GM12878 (cell line): Measurements from ENCODE around the gene SRPK2. TPM values are rescaled to one million over a fixed set of nuclear protein-coding genes. Genes with fewer than 3 reads are reported as not detected.

Experiments
- ATAC-seq: fragments of 200-7000 bp; cut with Tn5 transposase; 3 replicates; pipeline ENCODE4 v1.9.1; 2020; ENCODE audit warnings: mild to moderate bottlenecking, moderate library complexity
- BruUV-seq: library from RNA; stranded (reverse); fragments of 400-500 nt; replicated peaks from 2 replicates; lab custom pipeline; 2021; lab: Mats Ljungman, UMichigan
- CTCF ChIA-PET: fragments of 300-600 bp; sonication (Branson Sonifier 250); formaldehyde crosslinking; extraction: SDS; loops from one replicate; lab custom pipeline; 2021; ENCODE audit warnings: inconsistent platforms; lab: Yijun Ruan, JAX
- POLR2A ChIA-PET: fragments of 350-600 bp; formaldehyde crosslinking; extraction: SDS; loops from one replicate; lab custom pipeline; 2021; ENCODE audit warnings: inconsistent platforms; lab: Charles Lee
- RAD21 ChIA-PET: fragments of 300-600 bp; sonication (Branson Sonifier 250); formaldehyde crosslinking; loops from one replicate; lab custom pipeline; 2023; ENCODE audit warnings: antibody characterized with exemption; ENCODE audit not compliant: unreplicated experiment; lab: Charles Lee
- SMC1A ChIA-PET: fragments of 300-600 bp; sonication (Branson Sonifier 250); formaldehyde crosslinking; loops from one replicate; lab custom pipeline; 2023; ENCODE audit not compliant: unreplicated experiment, uncharacterized antibody; lab: Charles Lee
- DNase-seq: peaks from one replicate; pipeline ENCODE4 v3.0.0-alpha.2; 2011; ENCODE audit warnings: low read depth, low spot score
- FAIRE-seq: peaks from 3 replicates; lab custom pipeline; 2011; peaks lifted over from hg19 to GRCh38; lab: Jason Lieb, UNC
- H2AFZ ChIP-seq: 2 replicates; pipeline ENCODE4 v1.6.0; 2011; ENCODE audit warnings: low read depth, low read length, control low read depth; ENCODE audit not compliant: control insufficient read depth
- H3K27ac ChIP-seq: 2 replicates; pipeline ENCODE4 v1.5.1; 2011; ENCODE audit warnings: control low read depth; ENCODE audit not compliant: control insufficient read depth, insufficient read depth
- H3K27me3 ChIP-seq, 2 experiments: replicated peaks in 1 of 2; 2 replicates each; pipeline versions ENCODE4 v1.6.0 to v1.6.1; 2011; ENCODE audit warnings: low read length in 1 of 2; ENCODE audit not compliant: control insufficient read depth in 2 of 2, insufficient read depth in 2 of 2
- H3K36me3 ChIP-seq, 2 experiments: 2 replicates each; pipeline ENCODE4 v1.5.1; 2011; ENCODE audit warnings: low read length in 1 of 2; ENCODE audit not compliant: control insufficient read depth in 2 of 2, insufficient read depth in 2 of 2
- H3K4me1 ChIP-seq: 2 replicates; pipeline ENCODE4 v1.6.1; 2011; ENCODE audit warnings: mild to moderate bottlenecking, low read length, moderate library complexity, mixed read lengths; ENCODE audit not compliant: control insufficient read depth, insufficient read depth
- H3K4me2 ChIP-seq: 2 replicates; pipeline ENCODE4 v1.6.0; 2011; ENCODE audit warnings: control low read depth; ENCODE audit not compliant: control insufficient read depth, insufficient read depth
- H3K4me3 ChIP-seq: fragments of 200-600 bp; sonication (generic); 2 replicates; pipeline ENCODE4 v1.5.1; 2016
- H3K79me2 ChIP-seq: 2 replicates; pipeline ENCODE4 v1.6.0; 2011; ENCODE audit warnings: low read length; ENCODE audit not compliant: control insufficient read depth, insufficient read depth
- H3K9ac ChIP-seq: 2 replicates; pipeline ENCODE4 v1.8.0; 2011; ENCODE audit warnings: low read length, control low read depth, mixed read lengths; ENCODE audit not compliant: control insufficient read depth, insufficient read depth
- H3K9me3 ChIP-seq: replicated peaks from 3 replicates; pipeline ENCODE4 v1.5.1; 2011; ENCODE audit warnings: mild to moderate bottlenecking, low read length; ENCODE audit not compliant: control insufficient read depth, insufficient read depth
- H4K20me1 ChIP-seq: 2 replicates; pipeline ENCODE4 v1.6.0; 2011; ENCODE audit not compliant: control insufficient read depth, insufficient read depth
- BCL11A ChIP-seq: IDR thresholded peaks from 2 replicates; pipeline ENCODE4 v1.6.1; 2011; ENCODE audit warnings: low read depth, low read length
- CEBPZ ChIP-seq: fragments of 150-350 bp; IDR thresholded peaks from 2 replicates; pipeline ENCODE4 v1.6.1; 2016; ENCODE audit warnings: low read depth, low read length
- E4F1 ChIP-seq: fragments of 450-650 bp; IDR thresholded peaks from 2 replicates; pipeline ENCODE4 v1.6.1; 2018; ENCODE audit warnings: borderline replicate concordance, mild to moderate bottlenecking; ENCODE audit not compliant: partially characterized antibody
- EGR1 ChIP-seq, 2 experiments: IDR thresholded peaks; 1 replicate in 1 of 2; 2 replicates in 1 of 2; pipeline ENCODE4 v1.6.1; 2011 to 2012; ENCODE audit warnings: low read depth in 2 of 2, low read length in 2 of 2, borderline replicate concordance in 1 of 2, mild to moderate bottlenecking in 1 of 2, moderate library complexity in 1 of 2
- EP300 ChIP-seq, 2 experiments: fragments of 150-350 bp in 1 of 2; IDR thresholded peaks; 2 replicates each; pipeline ENCODE4 v1.6.1; 2011 to 2012; ENCODE audit warnings: low read depth in 2 of 2, low read length in 2 of 2, borderline replicate concordance in 1 of 2, improper control_type of control experiment in 1 of 2, inconsistent platforms in 1 of 2; ENCODE audit not compliant: control insufficient read depth in 1 of 2
- GATAD2B ChIP-seq: fragments of 450-650 bp; conservative IDR thresholded peaks from 2 replicates; pipeline ENCODE4 v1.6.1; 2017; ENCODE audit warnings: low read depth, mild to moderate bottlenecking, moderate library complexity
- IKZF2 ChIP-seq, 2 experiments: fragments of 450-650 bp; IDR thresholded peaks; 2 replicates each; pipeline ENCODE4 v1.6.1; 2017; ENCODE audit warnings: mild to moderate bottlenecking in 2 of 2, moderate library complexity in 2 of 2
- MLLT1 ChIP-seq: fragments of 450-650 bp; IDR thresholded peaks from 2 replicates; pipeline ENCODE4 v1.6.1; 2016; ENCODE audit warnings: mild to moderate bottlenecking
- MTA3 ChIP-seq: IDR thresholded peaks from 2 replicates; pipeline ENCODE4 v1.6.1; 2012; ENCODE audit warnings: low read length, inconsistent platforms, borderline replicate concordance
- MXI1 ChIP-seq: fragments of 150-350 bp; IDR thresholded peaks from 2 replicates; pipeline ENCODE4 v1.6.1; 2011; ENCODE audit warnings: low read depth, mild to moderate bottlenecking, inconsistent platforms, low read length, improper control_type of control experiment
- NR2C1 ChIP-seq: fragments of 450-650 bp; IDR thresholded peaks from 2 replicates; pipeline ENCODE4 v1.6.1; 2017; ENCODE audit warnings: antibody characterized with exemption, mild to moderate bottlenecking, moderate library complexity
- NR2C2 ChIP-seq: IDR thresholded peaks from 2 replicates; pipeline ENCODE4 v1.6.1; 2011; ENCODE audit warnings: borderline replicate concordance, low read depth; ENCODE audit not compliant: control insufficient read depth, insufficient read length
- STAT3 ChIP-seq: IDR thresholded peaks from 2 replicates; pipeline ENCODE4 v1.6.1; 2011; ENCODE audit warnings: low read depth, low read length, improper control_type of control experiment
- SUZ12 ChIP-seq: fragments of 200-600 bp; sonication (generic); IDR thresholded peaks from one replicate; pipeline ENCODE4 v1.6.1; 2018; ENCODE audit warnings: antibody characterized with exemption, mild to moderate bottlenecking; ENCODE audit not compliant: unreplicated experiment
- TCF3 ChIP-seq: IDR thresholded peaks from 2 replicates; pipeline ENCODE4 v1.6.1; 2012; ENCODE audit warnings: low read depth, mild to moderate bottlenecking, low read length, borderline replicate concordance; ENCODE audit not compliant: insufficient read depth
- WRNIP1 ChIP-seq: IDR thresholded peaks from 2 replicates; pipeline ENCODE4 v1.6.1; 2011; ENCODE audit warnings: low read depth, low read length, improper control_type of control experiment, borderline replicate concordance
- ZNF207 ChIP-seq: fragments of 450-650 bp; IDR thresholded peaks from 2 replicates; pipeline ENCODE4 v1.6.1; 2014; ENCODE audit warnings: antibody characterized with exemption, mild to moderate bottlenecking, borderline replicate concordance
- WGBS: methylation state at CpG from one replicate; pipeline ENCODE4 v1.1.6; 2016; ENCODE audit warnings: low lambda C conversion rate; ENCODE audit not compliant: insufficient replicate concordance, insufficient coverage; ENCODE audit errors: missing lambda C conversion rate; 5-methylcytosine and 5-hydroxymethylcytosine counted together
- in situ Hi-C: fragments of 300-500 bp; cut with MboI; formaldehyde crosslinking; loops from 9 replicates; pipeline ENCODE4 v1.14.3; 2018; ENCODE audit warnings: mixed read lengths
- intact Hi-C: fragments of 100-400 bp; cut with micrococcal nuclease; formaldehyde crosslinking; loops from one replicate; pipeline ENCODE4 v1.14.2; 2022; ENCODE audit not compliant: unreplicated experiment
- polyA plus RNA-seq, 11 experiments: library from polyadenylated mRNA; depleted of rRNA in 4 of 11; unstranded in 6 of 11; stranded (reverse) in 5 of 11; fragments of >200 nt; fragmentation: Nextera tagmentation in 4 of 11; fragmentation: Illumina TruSeq in 1 of 11; extraction: Ambion mirVana in 4 of 11; extraction: Trizol in 1 of 11; gene quantifications; 1 replicate in 1 of 11; 2 replicates in 10 of 11; pipeline versions ENCODE4 v1.2.1 to v1.2.3, GENCODE V29; 2011 to 2016; ENCODE audit warnings: inconsistent platforms in 2 of 11, missing spikeins in 2 of 11, low read depth in 1 of 11
- total RNA-seq, 4 experiments: library from RNA; depleted of rRNA in 3 of 4; stranded (reverse); fragments of >200 nt in 3 of 4; fragmentation: Illumina TruSeq in 1 of 4; extraction: Trizol in 1 of 4; gene quantifications; 2 replicates each; pipeline versions ENCODE4 v1.2.1 to v1.2.3, GENCODE V29; 2013 to 2021

SRPK2 gene
- total and polyA plus RNA-seq, 10 of the 15 experiments (the other 5 are each of a cell fraction or from before 2014, with no cell fraction given), result 13.2 to 32.8 (median 24.5) TPM

- ChIA-PET RAD21 (interaction anchor here (1.9 to 2.8 kb wide), 2 partner anchors 27 to 34 kb away, joined by 6 to 13 read pairs; no protein-coding TSS in a partner anchor), SMC1A (interaction anchor here (1.0 to 2.8 kb wide), 4 partner anchors 9 to 117 kb away, joined by 3 to 20 read pairs (median 4); no protein-coding TSS in a partner anchor), CTCF (interaction anchor here (1.0 to 2.4 kb wide), 2 partner anchors 9 to 19 kb away, joined by 3 to 10 read pairs; no protein-coding TSS in a partner anchor), POLR2A (no interaction called here)
- ATAC-seq (no peak), DNase-seq (no peak), FAIRE-seq (no peak)
- BruUV-seq, result no TSS peak
- Histone ChIP-seq H2AFZ (no peak overlapping the region), H4K20me1 (no peaks in the 10 kb centered on the region), H3K9me3 (no peaks in the 10 kb centered on the region), H3K4me2 (no peak overlapping the region), H3K36me3 (no peaks in the 10 kb centered on the region), H3K4me3 (no peak overlapping the region), H3K9ac (no peak overlapping the region), H3K27ac (no peak overlapping the region), H3K79me2 (peaks cover 35% of the 10 kb centered on the region), H3K27me3 (no peaks in the 10 kb centered on the region), H3K4me1 (peaks cover 6% of the 10 kb centered on the region; the same call in 1 of the 2 replicates)
- WGBS, result 92% methylated on average over 8 of the region's 9 CpGs
- intact Hi-C loops (no loop called here), in situ Hi-C loops (no loop called here)
- TF ChIP-seq NR2C1 (no peak), EP300 (IDR thresholded peaks at IDR 0.05; ENCODE audit: borderline replicate concordance in 1 of 2, control insufficient read depth in 1 of 2, low read depth in 2 of 2, low read length in 2 of 2) (no peak), ZNF207 (no peak), WRNIP1 (no peak), SUZ12 (no peak), BCL11A (no peak), MXI1 (no peak), STAT3 (no peak), MLLT1 (no peak), GATAD2B (no peak), E4F1 (no peak), CEBPZ (no peak), EGR1 (IDR thresholded peaks at IDR 0.05; ENCODE audit: borderline replicate concordance in 1 of 2, low read depth in 2 of 2, low read length in 2 of 2) (no peak), IKZF2 (IDR thresholded peaks at IDR 0.05) (no peak), MTA3 (no peak), TCF3 (no peak), NR2C2 (no peak)
Observed at GRCh38 chr7:105270117-105270516, 118.6 kb downstream of the SRPK2 start.
